Measurements from ENCODE around the gene GPS1.

The GPS1 gene

GRCh38 chr17:82020572-82021106, 31.1 kb upstream of the GPS1 start:
- ATAC-seq, result no peak
- no peaks in the 10 kb centered on the region for H3K9me3 Mint-ChIP-seq
- H3K4me1 Mint-ChIP-seq, result peaks cover 26% of the 10 kb centered on the region
- H3K36me3 Mint-ChIP-seq, result peaks cover 18% of the 10 kb centered on the region
- peak overlapping the region; percentile 79 for H3K4me3 Mint-ChIP-seq
- DNase-seq (ENCODE audit: low spot score in 2 of 2), result no peak
- H3K27ac Mint-ChIP-seq, result no peak overlapping the region

DNA sequence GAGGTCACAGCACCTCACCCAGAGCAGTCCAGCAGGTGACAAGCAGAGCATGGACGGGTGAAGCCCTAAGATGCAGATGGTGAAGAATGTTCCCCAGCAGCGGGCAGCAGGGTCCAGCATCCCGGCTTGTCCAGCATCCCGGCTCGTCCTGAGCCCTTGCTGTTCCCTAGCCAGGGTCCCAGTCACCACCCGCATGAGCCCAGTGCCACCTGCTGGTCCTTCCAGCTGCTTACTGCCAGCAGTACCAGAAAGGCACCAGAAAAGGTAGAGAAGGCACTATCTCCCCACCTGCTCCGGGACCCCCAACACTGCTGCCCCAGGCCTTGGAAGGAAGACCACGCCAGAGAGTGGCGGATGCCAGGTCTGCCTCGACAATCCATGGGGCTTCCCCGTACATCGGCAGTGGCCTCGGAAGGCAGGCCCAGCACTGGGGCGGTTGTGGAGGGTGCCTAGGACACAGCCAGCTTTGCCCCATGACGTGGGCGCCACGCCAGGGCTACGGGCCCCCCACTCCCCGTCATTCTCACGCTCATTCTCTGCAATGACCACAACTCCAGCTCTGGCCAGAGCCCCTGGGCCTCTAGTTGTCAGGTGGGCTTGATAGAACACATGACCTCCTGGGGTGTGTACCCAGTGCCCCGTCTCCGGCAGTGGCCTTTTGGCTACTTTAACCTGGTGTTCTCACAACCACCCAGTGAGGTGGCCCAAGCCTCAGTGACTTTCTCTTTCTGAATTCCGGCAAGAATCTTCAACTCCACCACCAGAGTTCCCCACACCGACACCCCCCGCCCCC, 30.4 kb upstream of the GPS1 start:
- ATAC-seq, result no peak
- peak in 1 of 2 donors; percentile 75 for DNase-seq (ENCODE audit: low spot score in 2 of 2)
- Mint-ChIP-seq H3K36me3 (peaks cover 18% of the 10 kb centered on the region), H3K9me3 (no peaks in the 10 kb centered on the region), H3K4me1 (peaks cover 26% of the 10 kb centered on the region), H3K4me3 (peak overlapping the region; percentile 79), H3K27ac (peak overlapping the region; percentile 68)

DNA sequence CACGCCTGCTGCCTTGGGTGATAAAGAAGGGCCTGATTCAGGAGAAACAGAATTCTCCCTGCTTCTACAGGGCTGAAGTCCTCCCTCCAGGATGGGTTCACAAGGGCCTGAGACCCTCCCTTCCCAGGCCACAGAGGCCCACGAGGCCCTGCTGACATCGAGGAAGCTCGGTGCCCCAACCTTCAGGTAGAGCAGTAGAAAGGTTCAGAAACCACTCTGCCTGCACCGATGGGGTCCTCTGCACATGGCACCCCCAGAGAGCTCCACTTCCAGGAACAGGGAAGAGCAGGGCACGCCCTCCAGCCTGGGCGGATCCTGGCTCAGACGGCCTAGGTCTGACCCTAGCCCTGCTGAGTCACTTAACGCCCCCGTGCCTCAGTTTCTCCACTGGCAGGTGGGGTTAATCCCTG, 29.8 kb upstream of the GPS1 start:
- Mint-ChIP-seq H3K4me1 (peaks cover 26% of the 10 kb centered on the region), H3K27ac (peak overlapping the region; percentile 68), H3K4me3 (peak overlapping the region; percentile 79), H3K36me3 (peaks cover 18% of the 10 kb centered on the region), H3K9me3 (no peaks in the 10 kb centered on the region)
- no peak for ATAC-seq
- no peak for DNase-seq (ENCODE audit: low spot score in 2 of 2)

GRCh38 chr17:82022310-82022980, 29.3 kb upstream of the GPS1 start, which contains the start of gene CENPX:
CENPX (minus strand) TSS chr17:82022878; CDS start chr17:82022861, 17 bp downstream.
- H3K27ac Mint-ChIP-seq, result peak within 1 kb of the TSS; percentile 68
- peak in 1 of 2 donors; percentile 66 for DNase-seq (ENCODE audit: low spot score in 2 of 2)
- peak within 1 kb of the TSS; percentile 79 for H3K4me3 Mint-ChIP-seq
- H3K4me1 Mint-ChIP-seq, result peaks cover 32% of the 10 kb centered on the region
- no peaks in the 10 kb centered on the region for H3K9me3 Mint-ChIP-seq
- peaks cover 20% of the 10 kb centered on the region for H3K36me3 Mint-ChIP-seq
- peak; percentile 17 for ATAC-seq

DNA sequence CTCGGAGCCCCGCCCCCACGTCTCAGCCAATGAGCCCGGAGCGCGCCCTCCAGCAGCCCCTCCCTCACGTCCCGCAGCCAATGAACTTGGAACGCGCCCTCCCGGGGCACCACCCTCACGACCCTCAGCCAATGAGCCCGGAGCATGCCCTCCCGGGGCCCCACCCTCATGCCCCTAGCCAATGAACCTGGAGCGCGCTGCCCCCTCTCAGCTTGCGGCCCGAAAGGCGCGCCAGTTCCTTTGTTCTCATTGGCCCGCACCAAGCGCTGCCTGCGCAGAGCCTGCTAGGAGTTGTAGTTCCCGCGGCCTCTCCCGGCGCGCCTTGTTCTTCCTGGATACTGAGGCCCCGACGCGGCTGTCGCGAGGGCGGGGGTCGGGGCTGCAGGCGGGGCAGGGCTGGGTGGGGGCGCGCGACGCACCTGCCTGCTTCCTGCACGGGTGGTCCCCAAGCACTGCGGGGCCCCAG, 28.7 kb upstream of the GPS1 start, which contains the start of gene LRRC45:
LRRC45 (plus strand) TSS at position 325 of the 466 bp plus-strand sequence. CDS start 339 bp downstream, outside the sequence.
- ATAC-seq (peak; percentile 95), DNase-seq (ENCODE audit: low spot score in 2 of 2) (peak; percentile 96 to 99)
- Mint-ChIP-seq H3K9me3 (no peaks in the 10 kb centered on the region), H3K27ac (peak within 1 kb of the TSS; percentile 68), H3K36me3 (peaks cover 23% of the 10 kb centered on the region), H3K4me3 (peak within 1 kb of the TSS; percentile 79), H3K4me1 (peaks cover 35% of the 10 kb centered on the region)

DNA sequence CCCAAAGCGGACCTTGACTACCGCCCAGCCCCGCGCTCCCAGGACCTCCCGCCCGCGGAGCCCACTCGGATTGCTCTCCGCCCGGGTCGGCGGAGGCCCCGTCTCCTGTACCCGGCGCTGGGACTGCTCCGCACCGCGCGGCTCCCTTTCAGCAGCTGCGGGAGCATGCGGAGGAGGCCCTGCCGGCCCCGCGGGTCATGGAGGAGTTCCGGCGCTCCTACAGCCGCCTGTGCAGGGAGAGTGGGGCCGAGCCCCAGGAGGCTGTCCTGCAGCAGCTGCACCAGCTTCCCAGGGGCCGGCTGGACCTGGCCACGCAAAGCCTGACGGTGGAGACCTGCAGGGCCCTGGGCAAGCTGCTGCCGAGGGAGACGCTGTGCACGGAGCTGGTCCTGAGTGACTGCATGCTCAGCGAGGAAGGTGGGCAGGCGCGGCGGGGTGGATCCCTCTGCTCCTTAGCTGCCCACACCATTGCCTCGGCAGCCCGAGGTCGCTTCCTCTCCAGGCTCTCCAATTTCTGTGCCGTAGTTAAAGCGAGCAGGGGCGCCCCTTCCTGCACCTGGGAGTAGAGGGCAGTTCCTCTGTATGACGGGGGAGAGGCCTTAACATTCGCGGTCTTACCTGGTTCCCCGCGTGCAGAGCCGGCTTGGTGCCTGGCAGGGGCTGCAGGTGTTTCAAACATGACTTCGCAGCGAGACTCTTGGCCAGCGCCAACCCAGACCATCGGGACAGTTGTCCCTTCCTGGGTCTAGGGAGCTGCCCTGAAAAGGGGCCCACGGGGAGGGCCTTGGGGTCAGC, 28.1 kb upstream of the GPS1 start:
- no peaks in the 10 kb centered on the region for H3K9me3 Mint-ChIP-seq
- H3K4me1 Mint-ChIP-seq, result peaks cover 35% of the 10 kb centered on the region
- DNase-seq (ENCODE audit: low spot score in 2 of 2) (peak in 1 of 2 donors; percentile 72), ATAC-seq (peak; percentile 1)
- peaks cover 24% of the 10 kb centered on the region for H3K36me3 Mint-ChIP-seq
- H3K4me3 Mint-ChIP-seq, result peak overlapping the region; percentile 79
- peak overlapping the region; percentile 68 for H3K27ac Mint-ChIP-seq

- ATAC-seq, result no peak
- H3K4me1 Mint-ChIP-seq, result peaks cover 41% of the 10 kb centered on the region
- no peak overlapping the region for H3K27ac Mint-ChIP-seq
- no peak overlapping the region for H3K4me3 Mint-ChIP-seq
- no peaks in the 10 kb centered on the region for H3K9me3 Mint-ChIP-seq
- no peak for DNase-seq (ENCODE audit: low spot score in 2 of 2)
- peaks cover 27% of the 10 kb centered on the region for H3K36me3 Mint-ChIP-seq
Observed at GRCh38 chr17:82024859-82025258, 26.8 kb upstream of the GPS1 start.

- ATAC-seq, result no peak
- H3K4me1 Mint-ChIP-seq, result peaks cover 38% of the 10 kb centered on the region
- no peak overlapping the region for H3K4me3 Mint-ChIP-seq
- no peaks in the 10 kb centered on the region for H3K9me3 Mint-ChIP-seq
- H3K27ac Mint-ChIP-seq, result no peak overlapping the region
- no peak for DNase-seq (ENCODE audit: low spot score in 2 of 2)
- peaks cover 29% of the 10 kb centered on the region for H3K36me3 Mint-ChIP-seq
Observed at GRCh38 chr17:82025401-82026107, 26.1 kb upstream of the GPS1 start.

DNA sequence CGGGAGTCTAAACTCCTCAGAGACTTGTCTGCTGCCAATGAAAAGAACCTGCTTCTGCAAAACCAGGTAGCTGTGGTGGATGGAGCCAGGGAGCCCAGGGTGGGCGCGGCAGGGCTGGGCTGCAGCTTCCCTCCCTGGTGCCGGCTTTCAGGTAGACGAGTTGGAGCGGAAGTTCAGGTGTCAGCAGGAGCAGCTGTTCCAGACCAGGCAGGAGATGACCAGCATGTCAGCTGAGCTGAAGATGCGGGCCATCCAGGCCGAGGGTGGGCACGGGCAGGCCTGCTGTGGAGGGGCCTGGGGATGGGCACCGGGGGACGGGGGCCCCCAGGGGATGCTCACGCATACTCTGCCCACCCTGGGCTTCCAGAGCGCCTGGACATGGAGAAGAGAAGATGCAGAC, 23.5 kb upstream of the GPS1 start:
- Mint-ChIP-seq H3K36me3 (peaks cover 17% of the 10 kb centered on the region), H3K27ac (no peak overlapping the region), H3K4me3 (no peak overlapping the region), H3K4me1 (peaks cover 28% of the 10 kb centered on the region), H3K9me3 (no peaks in the 10 kb centered on the region)
- DNase-seq (ENCODE audit: low spot score in 2 of 2) (no peak), ATAC-seq (no peak)

DNA sequence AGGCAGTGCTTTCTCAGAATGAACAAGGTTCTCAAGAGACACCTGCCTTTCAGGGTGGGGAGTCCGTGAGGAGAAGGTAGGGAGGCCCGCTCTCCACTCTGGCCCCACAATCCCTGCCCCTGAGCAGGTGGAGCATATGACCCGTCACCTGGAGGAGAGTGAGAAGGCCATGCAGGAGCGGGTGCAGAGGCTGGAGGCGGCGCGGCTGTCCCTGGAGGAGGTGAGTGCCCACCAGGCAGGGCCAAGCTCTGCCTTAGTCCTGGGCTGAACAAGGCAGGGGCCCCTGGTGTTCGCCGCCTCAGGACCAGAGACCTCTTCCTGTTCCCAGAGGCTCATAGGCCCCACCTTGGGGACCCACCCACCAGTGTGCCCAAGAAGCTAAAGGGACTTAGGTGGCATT, 22.7 kb upstream of the GPS1 start:
- Mint-ChIP-seq H3K9me3 (no peaks in the 10 kb centered on the region), H3K36me3 (peaks cover 17% of the 10 kb centered on the region), H3K4me1 (peaks cover 25% of the 10 kb centered on the region), H3K4me3 (peak overlapping the region; percentile 78), H3K27ac (no peak overlapping the region)
- DNase-seq (ENCODE audit: low spot score in 2 of 2), result no peak
- no peak for ATAC-seq

GRCh38 chr17:82029391-82029790, 22.3 kb upstream of the GPS1 start:
- no peak overlapping the region for H3K27ac Mint-ChIP-seq
- H3K36me3 Mint-ChIP-seq, result peaks cover 17% of the 10 kb centered on the region
- peaks cover 21% of the 10 kb centered on the region for H3K4me1 Mint-ChIP-seq
- no peaks in the 10 kb centered on the region for H3K9me3 Mint-ChIP-seq
- DNase-seq (ENCODE audit: low spot score in 2 of 2) (no peak), ATAC-seq (no peak)
- peak overlapping the region; percentile 78 for H3K4me3 Mint-ChIP-seq

- ATAC-seq (no peak), DNase-seq (ENCODE audit: low spot score in 2 of 2) (no peak)
- H3K4me1 Mint-ChIP-seq, result peaks cover 20% of the 10 kb centered on the region
- H3K36me3 Mint-ChIP-seq, result peaks cover 21% of the 10 kb centered on the region
- peak overlapping the region; percentile 78 for H3K4me3 Mint-ChIP-seq
- no peaks in the 10 kb centered on the region for H3K9me3 Mint-ChIP-seq
- no peak overlapping the region for H3K27ac Mint-ChIP-seq
Observed at GRCh38 chr17:82029990-82030469, 21.7 kb upstream of the GPS1 start.

DNA sequence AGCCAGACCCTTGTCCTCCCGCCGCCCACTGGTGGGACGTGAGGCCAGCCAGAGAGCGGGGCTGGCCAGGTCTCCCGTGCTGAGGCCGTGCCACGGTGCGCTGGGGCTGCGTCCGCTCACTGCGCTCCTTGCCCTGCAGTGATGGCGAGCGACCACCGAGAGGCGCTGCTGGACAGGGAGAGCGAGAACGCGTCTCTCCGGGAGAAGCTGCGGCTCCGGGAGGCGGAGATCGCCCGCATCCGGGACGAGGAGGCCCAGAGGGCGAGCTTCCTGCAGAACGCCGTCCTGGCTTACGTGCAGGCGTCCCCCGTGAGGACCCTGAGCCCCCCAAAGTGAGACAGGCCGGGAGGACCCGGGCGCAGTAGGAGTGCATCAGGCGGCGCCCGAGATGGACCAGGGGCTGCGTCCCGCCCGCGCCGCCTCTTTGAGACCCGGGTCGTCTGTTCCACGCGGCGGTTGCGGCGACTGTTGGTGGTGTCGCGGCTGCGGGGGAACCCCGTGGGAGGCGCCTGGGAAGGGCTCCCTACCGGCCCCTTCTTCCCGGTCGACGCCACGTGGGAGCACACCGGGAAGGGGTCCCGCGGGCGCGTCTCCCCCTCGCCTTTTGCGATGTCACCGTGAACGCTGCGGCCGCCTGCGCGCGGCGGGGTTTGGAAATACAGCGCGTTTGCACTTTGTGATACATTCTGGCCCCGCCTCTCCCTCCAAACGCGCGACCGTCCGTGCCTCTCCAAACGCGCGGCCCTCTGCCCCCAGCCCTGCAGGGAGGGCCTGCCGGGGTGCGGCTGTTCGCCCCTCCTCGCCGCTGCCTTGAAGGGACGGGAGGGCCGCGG, 21.0 kb upstream of the GPS1 start:
- Mint-ChIP-seq H3K27ac (no peak overlapping the region), H3K36me3 (peaks cover 24% of the 10 kb centered on the region), H3K9me3 (no peaks in the 10 kb centered on the region), H3K4me3 (peak overlapping the region; percentile 78), H3K4me1 (peaks cover 20% of the 10 kb centered on the region)
- ATAC-seq (peak; percentile 76), DNase-seq (ENCODE audit: low spot score in 2 of 2) (peak; percentile 87 to 94)
